CD4-positive, alpha-beta T cell treated with Interleukin-21 for 1 hour (primary cell): ENCODE data around the gene NF2.

Source experiments
- DNase-seq: peaks from one replicate; pipeline ENCODE4 v3.0.0-alpha.2; 2020

NF2 gene

DNA sequence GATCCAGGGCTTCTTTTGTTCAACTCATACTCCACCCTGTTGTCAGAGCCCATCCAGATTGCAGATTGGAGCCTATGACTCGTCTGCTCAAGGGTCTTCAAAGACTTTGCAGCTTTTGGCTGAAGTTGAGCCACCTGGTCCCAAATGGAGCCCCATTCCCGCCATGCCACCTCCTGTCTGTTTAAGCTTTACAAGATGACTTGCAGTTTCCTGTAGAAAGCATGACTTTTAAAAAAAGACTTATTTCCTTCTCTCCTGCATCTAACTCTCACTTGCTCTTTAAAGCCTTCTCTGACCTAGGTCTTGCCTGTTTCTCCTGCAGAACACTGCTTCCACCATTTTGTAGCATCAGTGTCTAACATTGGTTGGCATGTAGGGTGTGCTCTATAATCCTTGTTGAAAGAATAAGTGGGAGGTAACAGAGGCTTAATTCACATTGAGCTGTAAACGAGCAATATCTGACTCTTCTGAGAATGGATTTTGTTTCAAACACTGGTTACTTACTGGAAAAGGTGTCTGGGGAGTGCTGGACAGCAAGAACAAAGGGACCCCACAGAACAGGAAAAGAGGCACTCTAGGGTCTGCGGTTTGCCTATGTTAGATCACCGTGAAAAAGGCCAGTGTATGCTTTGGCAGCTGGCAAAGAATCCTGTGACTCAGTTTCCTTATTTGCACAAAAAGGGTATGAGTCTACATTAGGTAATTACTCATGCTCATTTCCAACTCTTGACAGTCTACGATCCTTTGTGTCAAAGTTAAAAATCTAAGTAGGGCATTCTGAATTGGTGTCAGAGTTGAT is 30.3 kb downstream of the NF2 start:
- DNase-seq = no peak

- no peak for DNase-seq
Observed at GRCh38 chr22:29634847-29635246, 31.4 kb downstream of the NF2 start.

- peak; percentile 34 for DNase-seq
Observed at GRCh38 chr22:29635734-29636357, 32.4 kb downstream of the NF2 start.

DNA sequence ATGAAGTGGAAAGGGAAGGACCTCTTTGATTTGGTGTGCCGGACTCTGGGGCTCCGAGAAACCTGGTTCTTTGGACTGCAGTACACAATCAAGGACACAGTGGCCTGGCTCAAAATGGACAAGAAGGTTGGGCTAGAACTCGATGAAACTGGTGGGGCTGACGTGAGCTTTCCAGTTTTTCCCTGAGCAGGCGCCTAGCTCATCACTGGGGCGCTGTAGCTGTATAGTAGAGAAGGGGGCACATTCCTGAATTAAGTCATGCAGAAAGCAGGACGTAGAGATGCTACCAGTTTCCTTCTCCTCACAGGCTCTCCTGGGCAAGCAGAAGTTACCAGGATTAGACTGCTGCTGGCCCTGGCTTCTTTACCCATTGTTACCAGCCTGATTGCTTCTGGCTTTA is 33.3 kb downstream of the NF2 start:
- DNase-seq = no peak

DNA sequence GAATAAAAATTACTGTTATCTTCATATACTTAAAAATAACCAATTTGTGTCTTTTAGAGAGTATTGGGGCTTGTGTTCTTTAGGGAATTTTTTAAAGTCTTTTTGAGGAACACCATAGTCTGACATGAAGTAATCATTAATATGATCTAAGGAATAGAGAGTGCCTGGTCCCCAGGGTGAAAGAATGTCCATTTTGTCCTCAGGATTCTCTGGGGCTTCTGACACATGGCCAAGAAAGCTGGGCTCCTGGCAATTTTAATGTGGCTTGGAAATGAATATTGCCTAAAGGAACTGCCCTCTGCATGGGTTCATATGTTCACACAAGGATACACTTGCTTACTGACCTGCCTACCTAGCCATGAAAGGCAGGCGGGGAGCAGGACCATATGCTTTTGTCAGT is 33.7 kb downstream of the NF2 start:
- no peak for DNase-seq

- no peak for DNase-seq
Observed at GRCh38 chr22:29638678-29639077, 35.2 kb downstream of the NF2 start.

GRCh38 chr22:29639096-29639495 is 35.7 kb downstream of the NF2 start:
- DNase-seq = no peak

- DNase-seq = no peak
Observed at GRCh38 chr22:29641042-29641699, 37.7 kb downstream of the NF2 start.

DNA sequence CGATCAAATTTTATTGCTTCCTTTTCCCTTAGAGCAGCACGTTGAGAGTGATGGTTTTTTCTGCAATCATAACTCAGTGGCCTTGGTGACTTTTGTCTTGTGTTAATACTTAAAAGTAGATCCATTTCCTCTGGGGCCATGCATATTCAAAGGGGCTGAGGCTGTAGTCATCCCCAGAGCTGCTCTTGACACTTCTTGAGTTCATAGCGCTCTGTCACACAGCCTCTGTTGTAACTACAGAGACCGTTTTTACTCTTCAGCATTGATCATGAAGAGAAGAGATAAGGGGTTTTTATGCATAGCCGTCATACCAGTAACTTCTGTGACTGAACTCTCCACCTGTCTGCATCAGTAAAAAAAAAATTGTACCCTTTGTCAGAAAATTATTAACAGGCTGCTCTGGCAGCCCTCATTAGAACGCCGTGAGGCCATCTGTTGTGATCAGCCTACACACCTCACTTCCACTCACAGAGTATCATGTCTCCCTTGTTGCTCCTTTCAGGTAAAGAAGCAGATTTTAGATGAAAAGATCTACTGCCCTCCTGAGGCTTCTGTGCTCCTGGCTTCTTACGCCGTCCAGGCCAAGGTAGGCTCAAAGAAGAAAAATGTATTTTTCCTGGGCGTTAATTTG is 38.4 kb downstream of the NF2 start:
- no peak for DNase-seq

- DNase-seq = no peak
Observed at GRCh38 chr22:29642694-29643093, 39.3 kb downstream of the NF2 start.

GRCh38 chr22:29647954-29648737 is 44.7 kb downstream of the NF2 start:
- DNase-seq = no peak

- no peak for DNase-seq
Observed at GRCh38 chr22:29650370-29650769, 46.9 kb downstream of the NF2 start.

DNA sequence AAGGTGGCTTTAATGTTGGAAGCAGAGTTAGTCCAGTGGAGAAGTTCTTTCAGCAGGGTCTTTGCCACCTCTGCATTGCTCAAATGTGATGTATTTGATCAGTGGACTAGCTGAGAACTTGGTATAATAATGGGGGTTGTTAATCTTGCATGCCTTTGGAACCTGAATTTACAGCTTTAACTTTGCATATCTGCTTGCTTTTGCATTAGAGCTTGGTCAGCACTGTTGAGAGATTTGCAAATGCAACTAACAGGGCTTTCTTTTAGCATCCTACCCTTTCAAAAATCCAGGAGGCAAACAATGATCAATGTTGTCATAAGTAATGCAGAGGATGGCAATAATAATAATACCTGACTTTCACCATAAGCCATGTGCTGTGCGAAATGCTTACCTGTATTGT is 48.2 kb downstream of the NF2 start:
- DNase-seq = no peak

GRCh38 chr22:29654420-29654819 is 51.0 kb downstream of the NF2 start:
- no peak for DNase-seq

- no peak for DNase-seq
Observed at GRCh38 chr22:29654882-29655281, 51.4 kb downstream of the NF2 start.

GRCh38 chr22:29658176-29658575 is 54.7 kb downstream of the NF2 start:
- DNase-seq = no peak

DNA sequence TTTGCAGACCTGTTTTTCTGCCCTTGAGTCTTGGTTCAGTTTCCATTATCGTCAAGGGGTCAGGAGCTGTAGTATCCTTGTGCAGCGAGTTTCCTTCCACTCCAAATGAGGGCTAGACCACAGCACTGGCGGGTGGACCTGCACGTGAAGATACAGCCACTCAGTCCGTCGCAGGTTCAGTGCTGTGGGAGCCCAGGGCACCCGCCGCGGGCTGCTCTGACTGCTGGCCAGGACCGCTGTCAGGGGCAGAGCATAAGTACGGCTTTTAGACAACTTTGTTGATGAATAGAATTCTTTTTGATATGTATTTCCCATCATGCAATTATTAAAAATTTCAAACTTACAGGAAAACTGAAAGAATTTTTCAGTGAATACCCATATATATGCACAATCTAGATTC is 56.6 kb downstream of the NF2 start:
- DNase-seq = no peak

- no peak for DNase-seq
Observed at GRCh38 chr22:29661336-29661735, 57.9 kb downstream of the NF2 start.

DNA sequence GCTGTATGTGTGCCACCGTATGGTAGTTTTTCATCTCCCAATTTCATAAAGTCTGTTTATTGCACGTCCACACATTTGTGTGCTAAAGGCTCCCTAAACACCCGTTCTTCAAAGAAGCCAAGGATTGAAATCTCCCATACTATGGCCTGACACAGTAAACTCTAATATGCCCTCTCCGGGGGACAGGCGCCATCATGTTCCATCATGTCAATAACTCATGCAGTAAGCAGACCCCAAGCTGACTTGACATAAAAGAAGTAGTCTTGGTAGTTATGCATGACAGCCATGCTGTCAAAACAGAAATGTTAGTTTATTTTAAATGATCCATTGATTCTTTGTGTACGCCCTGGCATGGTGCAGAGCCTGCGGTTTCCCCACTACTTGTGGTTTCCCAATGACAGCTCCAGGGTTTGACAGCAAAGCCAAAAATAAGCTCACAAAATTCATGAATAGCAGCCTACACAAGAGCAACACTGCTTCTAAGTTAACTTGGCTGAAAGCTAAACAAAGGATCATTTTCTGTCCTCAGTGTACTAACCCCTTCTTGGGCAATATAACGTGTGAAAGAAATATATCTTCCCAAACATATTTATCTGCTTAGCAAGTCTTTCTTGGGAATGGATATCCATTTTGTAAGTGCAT is 59.9 kb downstream of the NF2 start:
- no peak for DNase-seq

- no peak for DNase-seq
Observed at GRCh38 chr22:29665486-29665885, 62.1 kb downstream of the NF2 start.

DNA sequence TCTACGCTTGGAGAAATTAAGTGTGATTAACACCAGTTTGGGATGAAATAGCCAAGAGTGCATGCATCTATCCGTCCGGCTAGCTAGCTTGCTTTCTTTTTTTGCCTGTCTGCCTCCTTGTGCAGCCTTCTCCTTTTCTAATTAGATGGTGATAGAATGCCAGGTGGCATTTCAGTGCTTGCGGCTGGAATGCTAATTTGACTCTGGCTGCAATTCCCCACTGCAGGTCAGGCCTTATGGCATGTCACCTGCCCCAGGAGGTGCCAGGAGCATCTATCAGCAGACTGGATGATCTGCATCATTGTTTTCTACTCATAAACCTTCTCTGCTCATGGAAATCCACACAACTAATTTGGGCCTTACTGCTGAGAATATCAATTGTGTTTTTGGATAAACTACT is 65.2 kb downstream of the NF2 start:
- no peak for DNase-seq

- no peak for DNase-seq
Observed at GRCh38 chr22:29670626-29671025, 67.2 kb downstream of the NF2 start.
